B cell (primary cell): ENCODE measurements around the gene UCHL3. TPM values are rescaled to one million over a fixed set of nuclear protein-coding genes. Genes with fewer than 3 reads are reported as not detected.

ENCODE experiments used
- ATAC-seq: fragments of 200-7000 bp; cut with Tn5 transposase; one replicate; pipeline ENCODE4 v1.10.0; 2021; ENCODE audit warnings: low read depth, mild to moderate bottlenecking, moderate number of reproducible peaks, moderate library complexity
- CTCF ChIA-PET: fragments of 350-600 bp; sonication (Branson Sonifier 250); formaldehyde crosslinking; loops from one replicate; lab custom pipeline; 2021; ENCODE audit warnings: antibody characterized with exemption, inconsistent platforms; lab: Charles Lee
- POLR2A ChIA-PET: fragments of 350-600 bp; sonication (Branson Sonifier 250); formaldehyde crosslinking; loops from one replicate; lab custom pipeline; 2021; ENCODE audit warnings: antibody characterized with exemption; lab: Charles Lee
- DNase-seq: peaks from one replicate; pipeline ENCODE4 v3.0.0; 2013
- H2AFZ ChIP-seq: 2 replicates; pipeline ENCODE4 v1.6.1; 2012; ENCODE audit warnings: mild to moderate bottlenecking, low read depth, low read length; ENCODE audit not compliant: insufficient read depth, poor library complexity, severe bottlenecking
- H3K27ac ChIP-seq, 2 donors: 1 replicate in 1 of 2; 2 replicates in 1 of 2; pipeline ENCODE4 v1.5.1; 2012 to 2013; ENCODE audit warnings: low read length in 2 of 2, mild to moderate bottlenecking in 2 of 2, moderate library complexity in 1 of 2
- H3K27me3 ChIP-seq, 4 experiments: fragments of 200-600 bp in 1 of 4; sonication (generic) in 1 of 4; replicated peaks in 1 of 4; 1 replicate in 2 of 4; 2 replicates in 2 of 4; pipeline versions ENCODE4 v1.6.1 to v1.7.0; 2013 to 2016; ENCODE audit warnings: low read length in 3 of 4, mild to moderate bottlenecking in 2 of 4, mixed read lengths in 1 of 4, moderate library complexity in 1 of 4; ENCODE audit not compliant: insufficient read depth in 4 of 4, control insufficient read depth in 3 of 4; ENCODE audit errors: control extremely low read depth in 1 of 4
- H3K36me3 ChIP-seq, 2 experiments: replicated peaks in 1 of 2; 1 replicate in 1 of 2; 2 replicates in 1 of 2; pipeline versions ENCODE4 v1.6.1 to v1.7.1; 2013; ENCODE audit warnings: low read length in 1 of 2; ENCODE audit not compliant: insufficient read depth in 2 of 2, control insufficient read depth in 1 of 2; ENCODE audit errors: control extremely low read depth in 1 of 2, extremely low read depth in 1 of 2
- H3K4me1 ChIP-seq, 2 donors: fragments of 200-600 bp in 1 of 2; sonication (generic) in 1 of 2; 1 replicate in 1 of 2; 2 replicates in 1 of 2; pipeline versions ENCODE4 v1.5.1 to v1.6.1; 2013 to 2017; ENCODE audit warnings: low read length in 2 of 2; ENCODE audit not compliant: control insufficient read depth in 2 of 2, insufficient read depth in 2 of 2
- H3K4me2 ChIP-seq: replicated peaks from 2 replicates; pipeline ENCODE3; 2012; ENCODE audit warnings: mild to moderate bottlenecking, low read depth, low read length; ENCODE audit not compliant: poor library complexity, severe bottlenecking
- H3K4me3 ChIP-seq, 5 experiments: fragments of 200-600 bp in 1 of 5; sonication (generic) in 1 of 5; 1 replicate in 3 of 5; 2 replicates in 2 of 5; pipeline versions ENCODE4 v1.5.1 to v1.7.0; 2011 to 2016; ENCODE audit warnings: low read length in 4 of 5, mild to moderate bottlenecking in 4 of 5, low read depth in 2 of 5, control low read depth in 1 of 5, moderate library complexity in 1 of 5; ENCODE audit not compliant: insufficient read depth in 1 of 5; ENCODE audit errors: control extremely low read depth in 1 of 5, extremely low read depth in 1 of 5
- H3K79me2 ChIP-seq: fragments of 200-600 bp; sonication (generic); one replicate; pipeline ENCODE4 v1.6.0; 2016; ENCODE audit warnings: low read length; ENCODE audit not compliant: control insufficient read depth, insufficient read depth
- H3K9ac ChIP-seq: fragments of 200-600 bp; sonication (generic); 2 replicates; pipeline ENCODE4 v1.6.1; 2017; ENCODE audit warnings: mild to moderate bottlenecking, low read length, moderate library complexity
- H3K9me3 ChIP-seq, 3 donors: one replicate each; pipeline versions ENCODE4 v1.6.1 to v1.7.1; 2013; ENCODE audit warnings: low read length in 2 of 3; ENCODE audit not compliant: control insufficient read depth in 2 of 3, insufficient read depth in 1 of 3; ENCODE audit errors: control extremely low read depth in 1 of 3
- H4K20me1 ChIP-seq: 2 replicates; pipeline ENCODE4 v1.6.0; 2012; ENCODE audit warnings: mild to moderate bottlenecking, low read length; ENCODE audit not compliant: insufficient read depth, control insufficient read depth, poor library complexity, severe bottlenecking
- H3K27ac Mint-ChIP-seq: one replicate; pipeline ENCODE4 v1.8.0; 2021; ENCODE audit warnings: mixed read lengths
- H3K27me3 Mint-ChIP-seq: one replicate; pipeline ENCODE4 v1.8.0; 2021; ENCODE audit warnings: mixed read lengths
- H3K4me1 Mint-ChIP-seq: one replicate; pipeline ENCODE4 v1.8.0; 2021; ENCODE audit warnings: mixed read lengths
- H3K4me3 Mint-ChIP-seq: one replicate; pipeline ENCODE4 v1.8.0; 2021; ENCODE audit warnings: mixed read lengths
- H3K9me3 Mint-ChIP-seq: one replicate; pipeline ENCODE4 v1.8.0; 2022; ENCODE audit warnings: mixed read lengths; ENCODE audit not compliant: insufficient read depth
- CTCF ChIP-seq: fragments of 200-600 bp; IDR thresholded peaks from one replicate; pipeline ENCODE4 v1.8.0; 2022; ENCODE audit warnings: antibody characterized with exemption, mild to moderate bottlenecking
- EZH2 ChIP-seq: IDR thresholded peaks from 2 replicates; pipeline ENCODE4 v1.6.1; 2012; ENCODE audit warnings: borderline replicate concordance, low read depth, mild to moderate bottlenecking, moderate library complexity, low read length; ENCODE audit not compliant: insufficient read depth, poor library complexity, severe bottlenecking
- WGBS: methylation state at CpG from one replicate; pipeline ENCODE4 v1.1.5; 2013; ENCODE audit warnings: missing lambda C conversion rate; ENCODE audit not compliant: insufficient coverage; 5-methylcytosine and 5-hydroxymethylcytosine counted together
- intact Hi-C: fragments of 100-400 bp; cut with micrococcal nuclease; formaldehyde crosslinking; loops from one replicate; pipeline ENCODE4 v1.10.0; 2022
- polyA plus RNA-seq: library from polyadenylated mRNA; depleted of rRNA; stranded (reverse); fragments of >200 nt; gene quantifications from 2 replicates; pipeline ENCODE4 v1.2.3, GENCODE V29; 2012
- total RNA-seq, 2 donors: library from RNA; stranded (reverse); fragments of 120-200 nt in 1 of 2; gene quantifications; 1 replicate in 1 of 2; 2 replicates in 1 of 2; pipeline versions ENCODE4 v1.2.3 to v1.2.4, GENCODE V29; 2013 to 2022

The UCHL3 gene
- total and polyA plus RNA-seq, 2 donors (not counting 1 experiment from before 2014, with no cell fraction given): 13.3 to 13.5 TPM

GRCh38 chr13:75620020-75620419 lies 70.4 kb downstream of the UCHL3 start:
- ATAC-seq (no peak), DNase-seq (no peak)
- Histone ChIP-seq H3K4me1 (no peaks in the 10 kb centered on the region), H3K27ac (no peak overlapping the region), H3K4me2 (no peak overlapping the region), H3K27me3 (no peaks in the 10 kb centered on the region), H4K20me1 (no peaks in the 10 kb centered on the region), H2AFZ (no peak overlapping the region), H3K36me3 (no peaks in the 10 kb centered on the region), H3K9ac (no peak overlapping the region), H3K9me3 (no peaks in the 10 kb centered on the region), H3K79me2 (no peaks in the 10 kb centered on the region), H3K4me3 (no peak overlapping the region)
- H3K9me3 Mint-ChIP-seq: no peaks in the 10 kb centered on the region
- POLR2A ChIA-PET: no interaction called here
- intact Hi-C loops: no loop called here
- no peak for TF ChIP-seq EZH2
- no peak for TF ChIP-seq CTCF
- WGBS: no CpG with 5 or more reads among the region's 1 CpG
- H3K4me1 Mint-ChIP-seq: no peaks in the 10 kb centered on the region
- no peaks in the 10 kb centered on the region for H3K27me3 Mint-ChIP-seq
- CTCF ChIA-PET: no interaction called here
- H3K4me3 Mint-ChIP-seq: no peak overlapping the region
- H3K27ac Mint-ChIP-seq: no peak overlapping the region

- no peak for DNase-seq
- no peaks in the 10 kb centered on the region for H3K9me3 ChIP-seq
- H3K36me3 ChIP-seq: no peaks in the 10 kb centered on the region
- no peaks in the 10 kb centered on the region for H3K79me2 ChIP-seq
- H3K4me2 ChIP-seq: no peak overlapping the region
- Mint-ChIP-seq H3K27me3 (no peaks in the 10 kb centered on the region), H3K4me1 (no peaks in the 10 kb centered on the region), H3K9me3 (no peaks in the 10 kb centered on the region), H3K4me3 (no peak overlapping the region), H3K27ac (no peak overlapping the region)
- no peak overlapping the region for H3K9ac ChIP-seq
- TF ChIP-seq CTCF (no peak), EZH2 (no peak)
- ChIA-PET POLR2A (no interaction called here), CTCF (interaction anchor here (1.3 kb wide), 1 partner anchor 11 kb away, joined by 4 read pairs; no protein-coding TSS in a partner anchor)
- intact Hi-C loops: no loop called here
- no peaks in the 10 kb centered on the region for H3K27me3 ChIP-seq
- WGBS: no CpG with 5 or more reads among the region's 2 CpGs
- no peak for ATAC-seq
- no peaks in the 10 kb centered on the region for H3K4me1 ChIP-seq
- no peaks in the 10 kb centered on the region for H4K20me1 ChIP-seq
- no peak overlapping the region for H3K27ac ChIP-seq
- H2AFZ ChIP-seq: no peak overlapping the region
- H3K4me3 ChIP-seq: no peak overlapping the region
Observed at GRCh38 chr13:75621147-75621546, 71.6 kb downstream of the UCHL3 start.
